SW480 (cell line): ENCODE results near the gene FAM234A.
"Not testable (repeated sequence)": the region's sequence is repeated elsewhere in the genome, so short reads cannot be mapped to it uniquely, and the experiment has no call there.

ENCODE experiments used
- DNase-seq: peaks from one replicate; pipeline ENCODE4 v3.0.0-alpha.2; 2016; ENCODE audit warnings: low spot score

The FAM234A gene, protein sequence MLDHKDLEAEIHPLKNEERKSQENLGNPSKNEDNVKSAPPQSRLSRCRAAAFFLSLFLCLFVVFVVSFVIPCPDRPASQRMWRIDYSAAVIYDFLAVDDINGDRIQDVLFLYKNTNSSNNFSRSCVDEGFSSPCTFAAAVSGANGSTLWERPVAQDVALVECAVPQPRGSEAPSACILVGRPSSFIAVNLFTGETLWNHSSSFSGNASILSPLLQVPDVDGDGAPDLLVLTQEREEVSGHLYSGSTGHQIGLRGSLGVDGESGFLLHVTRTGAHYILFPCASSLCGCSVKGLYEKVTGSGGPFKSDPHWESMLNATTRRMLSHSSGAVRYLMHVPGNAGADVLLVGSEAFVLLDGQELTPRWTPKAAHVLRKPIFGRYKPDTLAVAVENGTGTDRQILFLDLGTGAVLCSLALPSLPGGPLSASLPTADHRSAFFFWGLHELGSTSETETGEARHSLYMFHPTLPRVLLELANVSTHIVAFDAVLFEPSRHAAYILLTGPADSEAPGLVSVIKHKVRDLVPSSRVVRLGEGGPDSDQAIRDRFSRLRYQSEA

DNA sequence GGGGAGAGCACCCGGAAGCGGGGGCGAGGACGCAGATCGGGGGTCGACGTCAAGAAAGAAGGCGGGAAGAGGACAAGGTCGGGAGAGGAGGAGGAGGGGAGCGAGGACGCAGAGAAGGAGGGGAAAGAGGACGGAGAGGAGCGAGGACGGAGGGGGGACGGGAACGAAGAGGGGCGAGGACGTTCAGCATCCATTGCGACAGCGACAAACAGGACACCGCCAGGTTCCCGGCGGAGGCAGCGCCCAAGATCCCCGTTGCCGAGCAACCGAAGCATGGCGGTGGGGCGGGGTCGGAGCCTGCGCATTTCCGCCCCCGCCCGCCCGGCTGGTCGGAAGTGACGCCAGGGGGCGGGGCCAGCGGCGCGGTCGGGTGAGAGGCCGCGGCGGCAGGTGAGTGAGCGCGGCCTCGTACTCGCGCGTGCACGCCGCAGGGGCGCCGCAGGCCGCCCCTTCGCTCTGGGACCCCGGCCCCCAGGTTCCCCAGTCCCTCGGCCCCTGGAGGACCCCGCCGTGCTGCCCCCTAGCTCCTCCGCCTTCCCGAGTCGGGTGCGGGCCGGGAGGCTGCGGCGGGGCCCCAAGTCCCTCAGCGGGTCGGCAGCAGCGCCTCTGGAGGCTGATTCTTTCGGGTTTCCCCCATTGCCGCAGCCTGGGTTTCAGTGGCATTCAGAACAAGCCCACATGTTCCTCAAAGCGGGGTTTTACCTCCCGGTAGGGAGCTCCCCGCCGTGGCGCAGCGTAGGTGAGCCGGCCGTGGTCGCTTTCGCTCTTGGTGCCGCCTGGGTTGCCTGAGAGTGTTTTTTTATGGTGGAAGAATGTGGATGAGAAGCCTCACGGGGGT, at the start of gene FAM234A:
FAM234A (plus strand) TSS at position 354 of the 838 bp plus-strand sequence. CDS start 19,593 bp downstream, outside the sequence.
- DNase-seq = peak; percentile 92

DNA sequence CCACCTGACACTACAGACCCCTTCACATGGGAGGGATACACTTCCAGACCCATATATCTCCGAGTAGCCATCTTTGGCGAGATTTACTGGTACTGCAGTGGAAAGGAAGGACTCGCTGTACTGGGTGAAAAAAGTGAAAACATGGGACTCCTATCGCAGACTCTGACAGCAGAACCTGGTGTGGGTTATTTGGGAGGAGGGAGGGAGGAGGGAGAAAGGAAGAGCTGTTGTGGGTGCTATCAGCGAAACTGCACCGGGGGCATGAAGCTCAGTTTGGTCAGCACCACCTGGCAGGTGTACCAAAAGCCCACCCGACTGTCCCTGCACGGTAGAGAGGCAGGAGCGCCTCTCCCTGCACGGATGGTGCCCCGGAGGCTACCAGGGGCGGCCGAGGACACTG, 49.4 kb upstream of the FAM234A start:
- DNase-seq = no peak

DNA sequence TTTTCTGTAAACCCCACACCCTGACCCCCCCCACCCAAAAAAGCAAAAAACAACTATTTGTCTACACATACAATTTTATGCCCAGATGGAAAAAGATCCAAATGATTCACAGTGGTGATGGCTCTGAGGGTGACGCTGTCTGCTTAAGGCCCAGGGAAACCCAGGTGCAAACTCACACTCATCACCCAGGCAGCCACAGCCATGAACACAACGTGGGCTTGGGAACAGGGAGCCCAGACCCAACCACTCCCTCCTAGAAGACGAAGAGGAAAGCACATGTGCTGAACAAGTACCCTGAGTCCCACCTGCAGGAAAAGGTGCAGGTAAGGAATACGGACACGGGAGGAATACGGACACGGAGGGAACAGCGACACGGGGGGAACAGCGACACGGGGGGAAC, 48.9 kb upstream of the FAM234A start:
- DNase-seq = no peak

DNA sequence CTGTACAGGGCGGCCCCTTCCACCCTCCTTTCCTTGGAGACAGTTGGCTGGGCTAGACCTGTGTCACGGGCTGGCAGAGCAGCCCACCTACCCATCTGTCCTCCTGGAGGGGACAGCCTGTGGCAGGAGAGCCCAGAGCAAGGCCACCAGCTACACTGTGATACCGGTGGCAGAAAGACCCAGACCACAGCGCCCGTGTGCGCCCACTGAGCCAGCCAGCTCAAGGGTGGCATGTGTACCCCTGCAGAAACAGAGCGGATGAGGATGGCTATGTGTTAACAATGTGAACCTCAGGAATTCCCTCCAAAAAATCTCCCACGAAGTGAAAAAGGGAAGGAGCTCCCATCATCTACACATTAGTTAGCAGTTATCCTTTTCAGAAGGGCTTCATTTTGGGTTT, 47.3 kb upstream of the FAM234A start:
- DNase-seq = no peak

DNA sequence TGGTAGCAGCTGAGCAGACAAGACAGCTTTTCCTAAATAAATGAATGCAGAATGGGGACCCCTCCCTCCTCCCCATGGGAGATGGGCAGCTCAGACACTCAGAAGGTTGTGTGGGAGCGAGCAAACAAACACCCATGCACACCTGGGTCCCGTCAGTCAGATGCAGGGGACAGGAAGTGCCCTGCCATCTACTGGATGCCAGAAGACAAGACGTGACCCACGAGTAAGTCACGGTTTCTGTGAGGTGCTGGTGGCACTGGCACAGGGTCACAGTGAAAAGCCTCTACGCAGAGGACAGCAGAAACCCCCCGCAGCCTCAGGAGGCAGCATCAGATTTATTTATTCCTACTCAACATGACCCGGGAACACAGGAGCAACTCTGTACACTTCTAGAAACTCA, 45.9 kb upstream of the FAM234A start:
- DNase-seq = no peak

DNA sequence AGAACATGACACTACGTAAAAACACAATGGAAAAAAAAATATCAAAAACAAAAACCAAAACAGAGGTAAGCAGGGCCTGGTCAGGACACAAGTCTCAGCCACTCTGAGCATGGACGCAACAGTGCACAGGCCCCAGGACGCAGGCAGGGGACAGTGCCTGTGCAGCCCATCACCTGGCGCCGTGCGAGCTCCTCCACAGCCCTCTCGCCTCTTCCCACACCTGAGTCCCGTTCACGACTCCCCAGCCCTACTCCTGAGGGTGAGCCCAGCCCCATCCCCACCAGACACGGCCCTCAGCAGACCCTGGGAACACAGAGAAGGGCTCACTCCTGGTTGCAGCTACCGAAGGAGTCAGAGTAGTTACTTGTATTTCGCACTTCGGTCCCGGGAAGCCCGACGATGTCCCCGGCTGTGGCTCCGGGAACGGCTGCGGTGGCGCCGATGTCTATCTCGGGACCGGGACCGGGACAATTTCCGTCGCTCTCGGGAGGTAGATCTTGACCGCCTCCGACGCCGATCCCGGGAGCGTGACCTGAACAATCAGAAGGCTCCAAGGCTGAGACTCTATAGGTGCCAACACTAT, 44.9 kb upstream of the FAM234A start:
- DNase-seq = no peak

DNA sequence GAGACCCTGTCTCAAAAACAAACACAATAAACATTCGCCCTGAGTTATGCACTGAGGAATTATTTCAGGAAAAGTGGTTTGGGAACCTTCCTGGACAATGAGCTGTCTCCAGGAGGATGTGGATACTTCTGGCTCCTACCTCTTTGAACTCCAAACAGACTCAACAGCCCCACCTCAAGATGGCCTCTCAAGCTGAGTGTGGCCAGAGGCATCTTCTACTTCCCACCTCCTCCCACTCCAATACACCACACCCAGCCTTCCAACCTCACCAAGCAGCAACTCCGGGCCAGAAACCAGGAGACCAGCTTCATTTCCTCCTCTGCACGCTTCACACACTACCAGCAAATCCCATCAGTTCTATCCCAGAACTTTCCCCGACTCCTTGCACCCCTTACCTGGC, 42.8 kb upstream of the FAM234A start:
- DNase-seq = no peak

DNA sequence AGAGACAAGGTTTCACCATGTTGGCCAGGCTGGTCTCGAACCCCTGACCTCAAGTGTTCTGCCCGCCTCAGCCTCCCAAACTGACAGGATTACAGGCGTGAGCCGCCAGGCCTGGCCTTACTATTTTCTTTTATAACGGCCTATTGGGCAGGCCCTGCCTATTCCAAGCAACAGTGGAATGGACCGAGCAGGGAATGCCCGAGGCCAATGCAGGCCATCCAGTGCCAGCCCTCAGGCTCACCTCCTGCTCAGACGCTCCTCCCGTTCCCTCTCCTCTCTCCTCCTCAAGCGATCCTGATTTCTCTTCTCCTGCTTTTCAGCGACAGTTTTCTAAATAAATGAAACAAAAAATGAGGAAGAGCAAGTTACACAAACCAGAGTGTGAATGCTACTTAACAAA, 41.9 kb upstream of the FAM234A start:
- DNase-seq = no peak

DNA sequence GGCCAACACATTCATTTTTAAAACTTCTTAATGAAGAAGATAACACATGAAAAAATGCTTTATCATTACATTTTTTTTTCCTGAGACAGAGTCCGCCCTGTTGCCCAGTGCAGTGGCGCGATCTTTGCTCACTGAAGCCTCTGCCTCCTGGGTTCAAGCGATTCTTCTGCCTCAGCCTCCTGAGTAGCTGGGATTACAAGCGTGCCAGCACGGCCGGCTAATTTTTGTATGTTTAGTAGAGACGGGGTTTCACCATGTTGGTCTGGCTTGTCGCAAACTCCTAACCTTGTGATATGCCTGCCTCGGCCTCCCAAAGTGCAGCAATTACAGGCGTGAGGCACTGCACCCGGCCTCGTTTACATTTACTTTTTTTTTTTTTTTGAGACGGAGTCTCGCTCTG, 41.2 kb upstream of the FAM234A start:
- no peak for DNase-seq

DNA sequence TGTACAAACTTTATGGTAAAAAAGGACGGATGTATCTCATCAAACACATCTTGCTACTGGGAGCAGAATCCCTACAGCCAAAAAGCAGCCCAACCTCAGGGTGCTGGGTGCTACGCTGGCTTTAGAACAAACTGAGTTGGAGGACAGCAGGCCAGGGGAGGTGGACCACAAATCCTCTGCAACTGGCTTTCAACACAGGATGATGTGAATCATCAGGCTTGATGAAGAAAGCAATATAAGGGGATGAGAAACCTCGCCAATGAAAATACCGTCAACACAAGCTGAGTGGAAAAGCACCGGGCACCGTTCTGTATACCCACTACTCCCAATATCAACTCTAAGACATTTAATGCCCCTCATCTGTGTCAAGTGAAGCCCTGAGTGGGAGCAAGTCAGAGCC, 40.1 kb upstream of the FAM234A start:
- DNase-seq = no peak

DNA sequence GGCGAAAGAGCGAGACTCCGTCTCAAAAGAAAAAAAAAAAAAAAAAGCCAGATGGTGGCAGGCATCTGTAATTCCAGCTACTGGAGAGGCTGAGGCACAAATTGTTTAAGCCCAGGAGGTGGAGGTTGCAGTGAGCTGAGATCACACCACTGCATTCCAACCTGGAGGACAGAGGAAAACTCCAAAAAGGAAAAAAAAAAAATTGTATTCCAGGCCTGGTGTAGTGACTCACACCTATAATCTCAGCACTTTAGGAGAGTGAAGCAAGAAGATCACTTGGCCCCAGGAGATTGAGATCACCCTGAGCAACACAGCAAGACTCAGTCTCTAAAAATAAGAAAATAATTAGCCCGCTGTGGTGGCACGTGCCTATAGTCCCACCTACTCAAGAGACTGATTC, 34.2 kb upstream of the FAM234A start:
- no peak for DNase-seq

DNA sequence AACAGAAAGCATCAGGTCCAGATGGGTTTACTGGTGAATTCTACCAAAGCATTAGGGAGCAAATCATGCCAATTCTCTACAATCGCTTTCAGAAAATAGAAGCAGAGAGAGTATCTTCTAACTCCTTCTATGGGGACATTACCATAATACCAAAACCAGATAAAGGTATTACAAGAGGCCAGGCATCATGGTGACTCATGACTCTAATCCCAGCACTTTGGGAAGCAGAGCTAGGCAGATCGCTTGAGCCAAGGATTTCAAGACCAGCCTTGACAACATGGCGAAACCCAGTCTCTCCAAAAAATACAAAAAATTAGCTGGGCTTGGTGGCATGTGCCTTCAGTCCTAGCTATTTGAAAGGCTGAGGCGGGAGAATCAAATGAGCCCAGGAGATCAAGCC, 31.4 kb upstream of the FAM234A start:
- no peak for DNase-seq

DNA sequence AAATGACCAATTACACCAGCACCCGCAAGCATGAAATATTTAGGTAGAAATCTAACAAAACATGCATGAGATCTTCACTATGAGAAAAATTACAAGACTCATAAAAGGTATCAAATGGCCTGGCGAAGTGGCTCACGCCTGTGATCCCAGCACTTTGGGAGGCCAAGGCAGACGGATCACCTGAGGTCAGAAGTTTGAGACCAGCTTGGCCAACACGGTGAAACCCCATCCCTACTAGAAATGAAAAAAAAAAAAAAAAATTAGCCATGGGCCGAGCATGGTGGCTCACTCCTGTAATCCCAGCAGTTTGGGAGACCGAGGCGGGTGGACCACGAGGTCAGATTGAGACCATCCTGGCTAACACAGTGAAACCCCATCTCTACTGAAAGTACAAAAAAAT, 30.6 kb upstream of the FAM234A start:
- DNase-seq = not testable (repeated sequence)

DNA sequence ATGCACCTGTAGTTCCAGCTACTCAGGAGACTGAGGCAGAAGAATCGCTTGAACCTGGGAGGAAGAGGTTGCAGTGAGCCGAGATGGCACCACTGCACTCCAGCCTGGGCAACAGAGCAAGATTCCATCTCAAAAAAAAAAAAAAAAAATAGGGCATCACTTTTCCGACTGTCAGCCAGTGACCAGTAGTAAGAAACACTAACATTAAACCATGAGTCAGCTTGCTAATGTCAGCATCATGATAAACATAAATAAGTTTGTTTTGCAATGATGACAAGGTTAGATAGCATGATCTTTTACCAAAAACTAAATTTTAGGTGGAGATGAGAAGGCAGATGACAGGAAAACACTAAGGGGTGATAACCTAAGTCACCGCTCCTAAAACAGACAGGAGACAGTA, 25.3 kb upstream of the FAM234A start:
- DNase-seq = not testable (repeated sequence)

DNA sequence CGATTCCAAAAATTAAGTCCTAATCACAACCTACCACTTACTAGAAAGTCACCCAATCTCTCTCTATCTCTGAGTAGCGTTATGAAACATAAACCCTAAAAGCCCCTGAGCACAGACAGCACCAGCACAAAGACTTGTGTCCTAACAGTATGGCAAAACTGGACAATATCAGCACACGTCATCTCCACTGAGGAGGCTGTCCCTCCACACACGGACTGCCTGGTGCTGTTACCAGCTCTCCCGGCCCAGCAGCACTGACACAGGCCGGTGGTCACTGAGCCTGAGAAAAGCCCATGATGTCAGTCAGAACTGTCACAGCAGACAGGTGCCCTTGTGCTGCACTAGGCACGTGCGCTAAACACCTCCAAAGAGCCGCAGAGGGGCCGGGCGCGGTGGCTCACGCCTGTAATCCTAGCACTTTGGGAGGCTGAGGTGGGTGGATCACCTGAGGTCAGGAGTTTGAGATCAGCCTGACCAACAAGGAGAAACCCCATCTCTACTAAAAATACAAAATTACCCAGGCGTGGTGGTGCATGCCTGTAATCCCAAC, 22.9 kb upstream of the FAM234A start:
- DNase-seq = not testable (repeated sequence)

DNA sequence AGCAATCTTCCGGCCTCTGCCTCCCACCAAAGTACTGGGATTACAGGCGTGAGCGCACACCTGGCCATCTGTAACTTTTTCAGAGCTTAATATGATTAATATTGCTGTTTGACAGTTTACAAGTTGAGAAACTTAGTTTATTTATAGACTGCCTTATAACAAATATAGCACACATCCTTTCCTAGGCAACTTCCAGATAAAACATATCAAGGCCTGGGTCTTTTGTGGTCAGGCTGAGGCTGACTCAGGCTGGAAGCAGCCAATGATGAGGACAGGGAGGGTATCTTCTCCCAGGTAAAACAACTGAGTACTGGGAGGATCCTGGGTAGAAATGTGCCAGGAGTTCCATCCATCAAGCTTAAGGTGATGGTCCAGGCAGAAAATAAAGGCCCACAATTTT, 21.6 kb upstream of the FAM234A start:
- no peak for DNase-seq

DNA sequence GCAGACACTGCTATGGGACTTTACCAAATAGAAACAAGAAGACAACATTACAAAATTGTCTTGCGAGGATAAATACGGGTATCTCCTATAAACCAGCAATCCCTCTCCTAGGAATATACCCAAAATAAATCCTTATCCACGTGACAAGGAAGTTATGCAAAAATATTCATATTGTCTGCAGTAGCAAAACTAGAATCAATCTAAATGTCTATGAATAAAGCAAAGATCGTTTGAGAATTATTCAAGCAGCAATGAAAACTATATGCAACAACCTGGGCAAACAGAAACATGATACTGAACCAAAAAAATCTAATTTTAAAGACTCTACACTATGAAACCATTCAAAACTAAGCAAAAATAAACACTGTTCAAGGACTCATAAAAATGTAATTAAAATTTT, 14.6 kb upstream of the FAM234A start:
- DNase-seq = no peak

DNA sequence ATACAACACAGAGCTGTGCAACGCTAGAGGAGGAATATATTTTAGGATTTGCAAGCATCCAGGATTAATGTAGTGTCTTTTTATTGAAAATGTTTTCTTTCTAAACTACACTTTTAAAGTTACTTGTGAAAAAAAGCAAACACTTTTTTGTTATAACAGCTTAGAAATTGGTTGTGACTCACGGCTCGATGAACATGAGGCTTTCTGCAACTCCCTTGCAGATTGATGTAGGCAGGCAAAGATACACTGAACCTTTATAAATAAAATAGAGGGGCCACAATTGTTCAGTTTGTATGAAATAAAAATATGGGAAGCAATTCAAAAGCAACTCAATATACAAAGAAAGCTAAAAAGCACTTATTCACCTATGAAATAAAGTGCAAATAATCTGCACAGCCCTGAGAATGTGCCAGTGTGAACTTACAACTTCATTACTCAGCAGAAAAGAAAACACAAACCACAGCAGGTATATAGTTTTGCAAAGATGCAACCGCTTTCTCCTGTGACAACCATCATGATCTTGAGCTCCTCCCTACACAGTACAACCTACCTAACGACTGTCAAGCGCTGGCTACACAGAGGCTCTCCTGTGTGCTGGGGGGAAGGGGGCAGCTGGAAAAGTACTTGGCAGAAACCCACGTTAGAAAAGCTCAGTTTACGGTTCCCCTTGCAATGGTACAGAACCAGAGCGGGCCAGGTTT, 6.3 kb upstream of the FAM234A start:
- peak; percentile 32 for DNase-seq

DNA sequence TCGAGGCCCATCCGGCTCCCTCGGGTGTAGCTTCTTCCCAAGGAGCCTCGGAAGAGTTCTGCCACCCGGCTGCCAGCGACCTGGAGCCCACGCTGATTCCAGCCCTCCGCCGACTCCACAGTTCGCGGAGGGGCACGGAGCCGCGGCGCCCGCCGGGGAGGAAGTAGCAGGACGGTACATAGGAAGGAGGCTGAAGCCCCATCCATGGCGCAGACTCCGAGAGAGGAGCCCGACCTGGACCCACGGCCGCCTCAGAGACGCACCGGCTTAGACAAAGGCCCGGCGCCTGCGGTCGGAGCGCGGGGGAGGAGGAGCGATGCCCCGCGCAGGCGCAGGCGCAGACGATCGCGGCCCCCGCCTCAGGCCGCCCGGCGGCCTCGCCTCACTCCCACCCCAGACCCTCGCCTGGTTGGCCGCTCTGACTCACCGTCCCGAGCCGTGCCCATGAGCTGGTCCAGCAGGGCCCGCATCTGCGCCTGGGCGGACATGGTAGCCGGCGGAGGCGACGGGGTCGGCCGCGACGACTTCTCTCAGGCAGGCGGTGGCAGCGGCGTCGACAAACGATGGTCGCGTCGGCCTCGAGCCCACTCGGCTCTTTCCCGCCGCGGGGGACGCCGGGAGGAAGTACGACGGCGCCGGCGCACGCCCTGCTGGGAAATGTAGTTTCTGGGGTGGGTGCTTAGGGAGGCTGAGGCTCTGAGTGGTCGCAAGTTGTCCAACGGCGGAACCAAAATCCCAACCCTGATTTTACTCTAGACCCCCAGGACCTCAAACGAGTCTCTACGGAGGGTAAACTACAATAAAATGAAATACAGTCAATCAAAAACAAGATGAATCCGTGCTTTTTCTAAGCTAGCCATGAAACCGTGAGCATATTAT, 5.5 kb upstream of the FAM234A start, which contains the start of gene LUC7L:
LUC7L (minus strand) TSS at position 598 of the 879 bp plus-strand sequence; CDS start at position 488, 110 bp downstream.
- DNase-seq = peak; percentile 78

DNA sequence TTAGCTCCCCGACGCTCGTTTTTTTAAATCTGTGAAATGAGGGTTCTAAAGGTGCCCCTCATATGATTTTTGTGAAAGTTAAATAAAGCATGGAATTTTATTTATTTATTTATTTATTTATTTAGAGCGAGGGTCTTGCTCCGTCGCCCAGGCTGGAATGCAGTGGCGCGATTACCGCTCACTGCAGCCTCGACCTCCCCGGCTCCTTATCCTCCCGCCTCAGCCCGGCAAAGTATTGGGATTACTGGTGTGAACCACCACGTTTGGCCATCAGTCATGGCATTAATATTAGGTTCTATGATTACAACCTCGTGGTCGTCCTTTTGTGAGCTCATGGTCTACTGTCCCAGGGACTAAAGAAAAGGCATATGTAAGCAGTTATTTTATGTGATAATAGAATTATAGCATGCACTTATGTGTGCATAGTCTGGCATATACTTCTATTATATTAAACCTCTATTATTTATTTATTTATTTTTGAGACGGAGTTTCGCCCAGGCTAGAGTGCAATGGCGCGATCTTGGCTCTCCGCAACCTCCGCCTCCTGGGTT, 4.8 kb upstream of the FAM234A start:
- DNase-seq = no peak
